Measurements from ENCODE around the gene SERPINA10. TPM values are rescaled to one million over a fixed set of nuclear protein-coding genes. Genes with fewer than 3 reads are reported as not detected.

The SERPINA10 gene
- total RNA-seq, 4 donors from 2014 or later: not detected

- H3K9me3 ChIP-seq: no peaks in the 10 kb centered on the region
- no peaks in the 10 kb centered on the region for H3K36me3 ChIP-seq
- H3K27ac ChIP-seq: no peak overlapping the region
- WGBS, 2 donors (ENCODE audit: low coverage in 1 of 2): no CpG with 5 or more reads among the region's 5 CpGs
- no peak overlapping the region for H3K4me3 ChIP-seq
- no peaks in the 10 kb centered on the region for H3K4me1 ChIP-seq
- H3K27me3 ChIP-seq: peaks cover 11% of the 10 kb centered on the region
- ATAC-seq: no peak
- TF ChIP-seq POLR2AphosphoS5 (IDR thresholded peaks at IDR 0.05) (no peak), EP300 (IDR thresholded peaks at IDR 0.05) (no peak), CTCF (IDR thresholded peaks at IDR 0.05) (no peak), POLR2A (IDR thresholded peaks at IDR 0.05) (no peak)
Observed at GRCh38 chr14:94331462-94331861, 38.4 kb upstream of the SERPINA10 start.

GRCh38 chr14:94330857-94331256 is 37.8 kb upstream of the SERPINA10 start:
- no peak for TF ChIP-seq POLR2A (IDR thresholded peaks at IDR 0.05)
- TF ChIP-seq CTCF (IDR thresholded peaks at IDR 0.05): no peak
- TF ChIP-seq EP300 (IDR thresholded peaks at IDR 0.05): no peak
- no peak for TF ChIP-seq POLR2AphosphoS5 (IDR thresholded peaks at IDR 0.05)
- Histone ChIP-seq H3K27ac (no peak overlapping the region), H3K4me3 (no peak overlapping the region), H3K36me3 (no peaks in the 10 kb centered on the region), H3K9me3 (no peaks in the 10 kb centered on the region), H3K4me1 (no peaks in the 10 kb centered on the region), H3K27me3 (peaks cover 11% of the 10 kb centered on the region)
- no CpG with 5 or more reads among the region's 2 CpGs for WGBS, 2 donors (ENCODE audit: low coverage in 1 of 2)
- no peak for ATAC-seq

- Histone ChIP-seq H3K4me3 (no peak overlapping the region), H3K36me3 (no peaks in the 10 kb centered on the region), H3K27ac (no peak overlapping the region), H3K4me1 (no peaks in the 10 kb centered on the region), H3K27me3 (peaks cover 11% of the 10 kb centered on the region), H3K9me3 (no peaks in the 10 kb centered on the region)
- no peak for TF ChIP-seq CTCF (IDR thresholded peaks at IDR 0.05)
- no peak for TF ChIP-seq POLR2A (IDR thresholded peaks at IDR 0.05)
- no CpG with 5 or more reads among the region's 3 CpGs for WGBS, 2 donors (ENCODE audit: low coverage in 1 of 2)
- no peak for ATAC-seq
Observed at GRCh38 chr14:94330432-94330831, 37.4 kb upstream of the SERPINA10 start.

GRCh38 chr14:94329857-94330256 is 36.8 kb upstream of the SERPINA10 start:
- WGBS, 2 donors (ENCODE audit: low coverage in 1 of 2): 88 to 96% methylated on average over 3 to 4 of the region's 4 CpGs
- Histone ChIP-seq H3K4me3 (no peak overlapping the region), H3K27me3 (peaks cover 11% of the 10 kb centered on the region), H3K27ac (no peak overlapping the region), H3K36me3 (no peaks in the 10 kb centered on the region), H3K9me3 (no peaks in the 10 kb centered on the region), H3K4me1 (no peaks in the 10 kb centered on the region)
- TF ChIP-seq POLR2AphosphoS5 (IDR thresholded peaks at IDR 0.05): no peak
- no peak for ATAC-seq

GRCh38 chr14:94328196-94328595 is 35.1 kb upstream of the SERPINA10 start:
- no peak for ATAC-seq
- Histone ChIP-seq H3K9me3 (no peaks in the 10 kb centered on the region), H3K27me3 (peaks cover 17% of the 10 kb centered on the region), H3K4me1 (no peaks in the 10 kb centered on the region), H3K27ac (no peak overlapping the region), H3K4me3 (no peak overlapping the region), H3K36me3 (no peaks in the 10 kb centered on the region)
- 60 to 83% methylated on average over 2 of the region's 2 CpGs for WGBS, 2 donors (ENCODE audit: low coverage in 1 of 2)
- TF ChIP-seq CTCF (IDR thresholded peaks at IDR 0.05): no peak
- TF ChIP-seq EP300 (IDR thresholded peaks at IDR 0.05): no peak
- TF ChIP-seq POLR2AphosphoS5 (IDR thresholded peaks at IDR 0.05): no peak
- no peak for TF ChIP-seq POLR2A (IDR thresholded peaks at IDR 0.05)

Measured in gastroesophageal sphincter (tissue), 4 donors.